BJ (cell line): ENCODE data around the gene PPRC1. TPM values are rescaled to one million over a fixed set of nuclear protein-coding genes. Genes with fewer than 3 reads are reported as not detected.

ENCODE experiments used
- CTCF ChIA-PET: fragments of 350-600 bp; formaldehyde crosslinking; extraction: SDS; loops from one replicate; lab custom pipeline; 2021; ENCODE audit warnings: antibody characterized with exemption, inconsistent platforms; lab: Yijun Ruan, JAX
- POLR2A ChIA-PET: fragments of 300-600 bp; sonication (Branson Sonifier 250); formaldehyde crosslinking; extraction: SDS; loops from one replicate; lab custom pipeline; 2021; ENCODE audit warnings: antibody characterized with exemption; lab: Charles Lee
- DNase-seq: peaks from one replicate; pipeline ENCODE4 v3.0.0-alpha.2; 2011; ENCODE audit warnings: low read depth
- H3K27me3 ChIP-seq: 2 replicates; pipeline ENCODE4 v1.6.0; 2011; ENCODE audit warnings: low read length; ENCODE audit not compliant: control insufficient read depth, insufficient read depth
- H3K36me3 ChIP-seq: 2 replicates; pipeline ENCODE4 v1.5.1; 2011; ENCODE audit warnings: low read length; ENCODE audit not compliant: control insufficient read depth, insufficient read depth
- H3K4me3 ChIP-seq: 2 replicates; pipeline ENCODE4 v1.5.1; 2011; ENCODE audit warnings: low read depth, mild to moderate bottlenecking, control low read depth, low read length
- CTCF ChIP-seq: IDR thresholded peaks from 2 replicates; pipeline ENCODE4 v1.5.1; 2011; ENCODE audit warnings: low read depth, mild to moderate bottlenecking, control low read depth, inconsistent platforms, low read length, moderate library complexity; ENCODE audit not compliant: insufficient read depth
- polyA plus RNA-seq: library from polyadenylated mRNA; depleted of rRNA; stranded (reverse); fragments of >200 nt; gene quantifications from 2 replicates; pipeline ENCODE4 v1.2.3, GENCODE V29; 2011

The PPRC1 gene
- polyA plus RNA-seq, 1 experiment = 17.3 TPM

DNA sequence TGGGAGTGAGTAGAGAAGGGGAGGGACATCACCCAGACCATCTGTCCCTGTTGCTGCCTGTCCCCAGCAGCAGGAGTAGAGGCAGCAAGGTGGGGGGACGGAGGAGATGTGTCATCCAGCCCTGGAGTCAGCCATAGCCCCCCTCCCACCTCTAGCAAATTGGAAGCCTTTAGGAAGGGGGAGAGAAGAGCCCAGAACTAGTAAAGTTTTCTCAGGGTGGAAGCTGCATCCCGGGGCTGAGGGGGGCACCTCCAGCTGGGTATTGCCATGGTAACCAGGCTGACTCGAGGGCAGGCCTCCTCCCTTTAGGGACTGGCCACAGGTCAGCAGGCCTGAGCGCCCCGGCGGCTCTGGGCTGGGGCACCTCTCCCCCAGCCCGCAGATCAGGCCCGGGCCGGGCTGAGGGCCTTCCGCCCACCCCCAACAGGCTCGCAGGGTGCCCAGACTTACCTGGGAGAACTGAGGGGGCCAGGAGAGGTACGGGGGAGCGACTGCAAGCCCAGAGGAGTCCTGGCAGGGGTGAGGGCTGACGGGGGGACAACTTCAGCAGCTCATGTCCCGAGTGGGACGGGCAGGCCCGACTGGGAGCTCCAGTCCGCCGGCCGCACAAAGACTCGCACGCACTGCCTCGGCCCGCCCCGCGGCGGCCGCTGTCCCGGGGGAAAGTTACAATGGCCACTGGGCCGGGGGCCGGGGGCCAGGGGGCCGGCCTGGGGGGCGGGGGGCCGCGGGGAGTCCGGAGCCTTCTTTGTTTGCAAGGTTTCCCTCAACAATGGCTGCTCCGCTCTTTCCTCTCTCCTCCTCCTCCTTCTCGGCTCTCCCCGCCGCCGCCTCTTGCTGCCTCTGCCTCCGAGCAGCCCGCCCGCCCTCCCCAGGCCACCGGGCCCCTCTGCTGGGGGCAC is 18.6 kb upstream of the PPRC1 start:
- DNase-seq = no peak
- CTCF ChIA-PET = interaction anchor here (0.6 to 2.1 kb wide), 7 partner anchors 11 to 224 kb away, joined by 3 to 7 read pairs (median 4); no protein-coding TSS in a partner anchor
- TF ChIP-seq CTCF = no peak
- Histone ChIP-seq H3K27me3 (no peaks in the 10 kb centered on the region), H3K4me3 (peak overlapping the region; percentile 73), H3K36me3 (peaks cover 22% of the 10 kb centered on the region)
- POLR2A ChIA-PET = interaction anchor here (0.6 to 1.1 kb wide), 2 partner anchors 12 to 600 kb away, joined by 3 read pairs; partner anchors contain the start of gene SFXN2

DNA sequence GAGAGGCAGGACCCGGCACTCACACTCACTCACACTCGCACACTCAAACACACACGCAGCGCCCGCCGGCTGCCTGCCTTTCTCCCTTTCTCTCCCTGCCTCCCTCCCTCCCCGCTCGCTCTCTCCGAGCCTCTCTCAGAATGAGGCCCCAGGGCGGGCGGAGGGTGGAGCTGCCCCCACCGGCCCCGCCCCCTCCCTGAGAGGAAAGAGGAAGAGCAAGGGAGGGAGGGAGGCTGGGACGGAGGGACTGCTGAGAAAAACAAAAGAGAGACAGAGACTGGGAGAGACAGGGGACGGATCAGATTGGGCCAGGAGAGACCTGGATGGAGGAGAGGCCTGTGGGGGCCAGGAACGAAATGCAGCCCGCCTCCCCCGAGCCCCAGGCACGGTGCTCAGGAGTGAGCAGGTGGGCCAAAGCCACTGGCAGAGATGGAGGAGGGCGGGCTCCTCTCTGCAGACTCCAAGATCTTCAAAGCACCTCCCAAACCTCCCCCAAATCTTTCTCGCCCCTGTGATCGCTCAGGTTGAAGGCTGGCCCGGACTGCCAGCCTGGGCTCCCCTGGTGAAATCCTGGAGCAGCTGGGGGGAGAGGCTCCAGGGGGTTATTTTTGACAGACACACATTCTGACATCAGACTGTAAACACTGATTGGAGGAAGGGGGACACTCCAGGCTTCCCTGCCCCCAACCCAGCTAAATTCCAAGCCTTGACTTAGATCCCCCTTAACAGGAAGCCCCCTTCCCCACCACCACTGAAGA is 17.8 kb upstream of the PPRC1 start:
- Histone ChIP-seq H3K4me3 (peak overlapping the region; percentile 73), H3K36me3 (peaks cover 14% of the 10 kb centered on the region), H3K27me3 (no peaks in the 10 kb centered on the region)
- TF ChIP-seq CTCF = no peak
- POLR2A ChIA-PET = interaction anchor here (1.1 kb wide), 1 partner anchor 13 kb away, joined by 3 read pairs; no protein-coding TSS in a partner anchor
- DNase-seq = no peak
- CTCF ChIA-PET = interaction anchor here (0.6 to 2.1 kb wide), 5 partner anchors 10 to 225 kb away, joined by 3 to 7 read pairs (median 5); no protein-coding TSS in a partner anchor

- DNase-seq = no peak
- Histone ChIP-seq H3K4me3 (no peak overlapping the region; the same call in 1 of the 2 replicates), H3K27me3 (no peaks in the 10 kb centered on the region), H3K36me3 (peaks cover 7% of the 10 kb centered on the region)
- ChIA-PET CTCF (interaction anchor here (1.1 to 1.7 kb wide), 4 partner anchors 11 to 288 kb away, joined by 3 to 5 read pairs (median 3); no protein-coding TSS in a partner anchor), POLR2A (no interaction called here)
- no peak for TF ChIP-seq CTCF
Measured at GRCh38 chr10:102115775-102116174, 17.1 kb upstream of the PPRC1 start.

DNA sequence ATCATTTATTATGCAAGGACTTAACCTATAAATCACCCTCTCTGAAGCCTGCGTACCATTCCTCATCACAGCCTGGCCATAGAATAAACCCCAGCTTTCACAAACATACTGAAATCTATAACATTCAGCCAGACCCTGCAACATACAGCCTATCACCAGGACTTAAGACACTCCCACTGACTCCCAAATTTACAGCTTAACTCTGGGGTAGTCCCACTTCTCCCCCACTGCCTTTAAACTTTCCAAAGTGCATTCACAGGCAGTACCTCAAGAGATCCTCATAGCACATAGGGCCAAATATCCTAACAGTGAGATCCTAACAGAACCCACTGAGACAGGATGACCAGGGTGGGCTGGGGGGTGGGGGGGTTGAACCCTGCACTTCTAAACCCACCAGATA is 16.2 kb upstream of the PPRC1 start:
- CTCF ChIA-PET = interaction anchor here (1.2 to 1.7 kb wide), 2 partner anchors 29 to 287 kb away, joined by 3 read pairs; no protein-coding TSS in a partner anchor
- no peak overlapping the region; the same call in 1 of the 2 replicates for H3K4me3 ChIP-seq
- no peaks in the 10 kb centered on the region for H3K27me3 ChIP-seq
- DNase-seq = no peak
- no peak for TF ChIP-seq CTCF
- POLR2A ChIA-PET = no interaction called here
- H3K36me3 ChIP-seq = no peaks in the 10 kb centered on the region; the same call in none of the 2 replicates
